ENCODE measurements around the gene CD109. TPM values are rescaled to one million over a fixed set of nuclear protein-coding genes. Genes with fewer than 3 reads are reported as not detected.
A peak's percentile ranks its signal among the peaks of the same experiment; 100 is the strongest.
"Not testable (repeated sequence)": the region's sequence is repeated elsewhere in the genome, so short reads cannot be mapped to it uniquely, and the experiment has no call there.

The CD109 gene
- total and polyA plus RNA-seq, 2 of the 4 experiments (the other 2 are of a cell fraction): 3.6 to 5.0 TPM

DNA sequence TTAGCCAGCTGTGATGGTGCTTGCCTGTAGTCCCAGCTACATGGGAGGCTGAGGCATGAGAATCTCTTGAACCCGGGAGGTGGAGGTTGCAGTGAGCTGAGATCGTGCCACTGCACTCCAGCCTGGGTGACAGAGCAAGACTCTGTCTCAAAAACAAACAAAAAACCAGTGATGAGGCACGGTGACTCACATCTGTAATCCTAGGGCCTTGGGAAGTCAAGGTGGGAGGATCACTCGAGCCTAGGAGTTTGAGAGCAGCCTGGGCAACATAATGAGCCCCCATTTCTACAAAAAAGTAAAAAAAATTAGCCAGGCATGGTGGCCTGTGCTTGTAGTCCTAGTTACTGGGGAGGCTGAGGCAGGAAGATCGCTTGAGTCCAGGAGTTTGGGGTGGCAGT lies 19.1 kb downstream of the CD109 start:
- ATAC-seq (ENCODE audit: low read depth) (peak; percentile 74), DNase-seq (peak; percentile 83)
- BruUV-seq (replicated peaks); POLR2A ChIA-PET (ENCODE audit: unreplicated experiment); H3K9me3 ChIP-seq (ENCODE audit: control insufficient read depth, insufficient read depth, low read length); H3K9ac ChIP-seq (ENCODE audit: low read depth, low read length); H3K18ac ChIP-seq (ENCODE audit: low read depth, low read length); H3K27ac ChIP-seq (ENCODE audit: insufficient read depth, low read length); H4K20me1 ChIP-seq (ENCODE audit: insufficient read depth, low read length); H3K4me3 ChIP-seq (ENCODE audit: insufficient read depth, low read depth, low read length); H4K91ac ChIP-seq (ENCODE audit: insufficient read depth, low read depth, low read length); intact Hi-C loops (cut with micrococcal nuclease); in situ Hi-C loops (cut with MboI; ENCODE audit: low sequenced_read_pairs); H2AK9ac ChIP-seq (replicated peaks; ENCODE audit: low read depth, low read length, poor library complexity); H4K5ac ChIP-seq (ENCODE audit: low read depth, low read length); dilution Hi-C loops (cut with HindIII; ENCODE audit: low sequenced_read_pairs, unreplicated experiment); H3K23ac ChIP-seq (ENCODE audit: low read depth, low read length); H3K4me2 ChIP-seq (ENCODE audit: low read depth, low read length); H3K27me3 ChIP-seq (ENCODE audit: control insufficient read depth, insufficient read depth, low read length); H3K36me3 ChIP-seq (ENCODE audit: control insufficient read depth, insufficient read depth, low read length); H2AFZ ChIP-seq (replicated peaks; ENCODE audit: low read length, poor library complexity); H3K56ac ChIP-seq (ENCODE audit: extremely low read depth, insufficient read depth, low read length): not testable (repeated sequence)
- Histone ChIP-seq H2BK5ac (ENCODE audit: low read depth, low read length, poor library complexity, severe bottlenecking) (peak overlapping the region; percentile 5), H3K79me1 (ENCODE audit: low read depth in 1 of 2, low read length in 2 of 2) (peaks cover 9 to 35% of the 10 kb centered on the region in 2 experiments; a peak in 3 of 4 replicates), H2BK15ac (ENCODE audit: low read depth, low read length) (0 out of 3 replicates have a peak overlapping the region, but pooled peaks have one; percentile 25), H4K8ac (ENCODE audit: low read depth in 2 of 2, low read length in 2 of 2) (peak overlapping the region in 1 of 2 experiments; percentile 40; a peak in 2 of 4 replicates), H2BK120ac (ENCODE audit: low read depth, low read length) (peak overlapping the region; percentile 76; the same call in 1 of the 2 replicates), H3K9me1 (ENCODE audit: insufficient read depth, low read length) (peaks cover 11% of the 10 kb centered on the region), H3K4ac (ENCODE audit: low read depth, low read length) (peak overlapping the region; percentile 0; the same call in 1 of the 2 replicates), H3K4me1 (ENCODE audit: control insufficient read depth, insufficient read depth, low read length) (peaks cover 14% of the 10 kb centered on the region), H2AK5ac (ENCODE audit: low read depth, low read length) (peak overlapping the region; percentile 7; the same call in 1 of the 2 replicates), H2BK20ac (ENCODE audit: low read depth, low read length) (0 out of 2 replicates have a peak overlapping the region, but pooled peaks have one; percentile 43), H3K14ac (replicated peaks; ENCODE audit: low read depth, low read length) (0 out of 2 replicates have a peak overlapping the region, but pooled peaks have one; percentile 48)
- CTCF ChIA-PET: interaction anchor here (0.7 to 1.2 kb wide), 2 partner anchors 36 to 61 kb away, joined by 3 to 4 read pairs; partner anchors contain the start of gene SLC17A5
- TF ChIP-seq FOS (IDR thresholded peaks at IDR 0.05; ENCODE audit: low read depth, low read length): peak; percentile 42
- 60% methylated on average over 1 of the region's 5 CpGs; no CpG with 5 or more reads in 1 of the 2 experiments for WGBS, 2 experiments (ENCODE audit: extremely low coverage in 2 of 2, insufficient read length in 1 of 2)

All from IMR-90 (cell line).